Peyer's patch (tissue), 4 donors: ENCODE results near the gene IFT122.

ENCODE experiments used
- POLR2A ChIP-seq, 2 donors: fragments of 450-650 bp; IDR thresholded peaks; one replicate each; pipeline ENCODE4 v1.5.1; 2017; ENCODE audit warnings: antibody characterized with exemption in 2 of 2, mild to moderate bottlenecking in 2 of 2, moderate library complexity in 2 of 2
- TF ChIP-seq, protein P1 (sequence below), 6 experiments: fragments of 450-650 bp in 4 of 6; fragments of 200-600 bp in 2 of 6; sonication (generic) in 1 of 6; IDR thresholded peaks; one replicate each; pipeline ENCODE4 v1.5.1; 2017 to 2019; ENCODE audit warnings: antibody characterized with exemption in 6 of 6, mild to moderate bottlenecking in 3 of 6, moderate library complexity in 1 of 6

DNA sequence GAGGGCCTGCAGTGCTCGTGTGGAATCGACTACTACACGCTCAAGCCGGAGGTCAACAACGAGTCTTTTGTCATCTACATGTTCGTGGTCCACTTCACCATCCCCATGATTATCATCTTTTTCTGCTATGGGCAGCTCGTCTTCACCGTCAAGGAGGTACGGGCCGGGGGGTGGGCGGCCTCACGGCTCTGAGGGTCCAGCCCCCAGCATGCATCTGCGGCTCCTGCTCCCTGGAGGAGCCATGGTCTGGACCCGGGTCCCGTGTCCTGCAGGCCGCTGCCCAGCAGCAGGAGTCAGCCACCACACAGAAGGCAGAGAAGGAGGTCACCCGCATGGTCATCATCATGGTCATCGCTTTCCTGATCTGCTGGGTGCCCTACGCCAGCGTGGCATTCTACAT is 92.2 kb downstream of the IFT122 start:
- TF ChIP-seq, protein P1, sequence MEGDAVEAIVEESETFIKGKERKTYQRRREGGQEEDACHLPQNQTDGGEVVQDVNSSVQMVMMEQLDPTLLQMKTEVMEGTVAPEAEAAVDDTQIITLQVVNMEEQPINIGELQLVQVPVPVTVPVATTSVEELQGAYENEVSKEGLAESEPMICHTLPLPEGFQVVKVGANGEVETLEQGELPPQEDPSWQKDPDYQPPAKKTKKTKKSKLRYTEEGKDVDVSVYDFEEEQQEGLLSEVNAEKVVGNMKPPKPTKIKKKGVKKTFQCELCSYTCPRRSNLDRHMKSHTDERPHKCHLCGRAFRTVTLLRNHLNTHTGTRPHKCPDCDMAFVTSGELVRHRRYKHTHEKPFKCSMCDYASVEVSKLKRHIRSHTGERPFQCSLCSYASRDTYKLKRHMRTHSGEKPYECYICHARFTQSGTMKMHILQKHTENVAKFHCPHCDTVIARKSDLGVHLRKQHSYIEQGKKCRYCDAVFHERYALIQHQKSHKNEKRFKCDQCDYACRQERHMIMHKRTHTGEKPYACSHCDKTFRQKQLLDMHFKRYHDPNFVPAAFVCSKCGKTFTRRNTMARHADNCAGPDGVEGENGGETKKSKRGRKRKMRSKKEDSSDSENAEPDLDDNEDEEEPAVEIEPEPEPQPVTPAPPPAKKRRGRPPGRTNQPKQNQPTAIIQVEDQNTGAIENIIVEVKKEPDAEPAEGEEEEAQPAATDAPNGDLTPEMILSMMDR (IDR thresholded peaks at IDR 0.05), result no peak
- TF ChIP-seq POLR2A (IDR thresholded peaks at IDR 0.05), result no peak
